Measurements from ENCODE around the gene INSR. TPM values are rescaled to one million over a fixed set of nuclear protein-coding genes. Genes with fewer than 3 reads are reported as not detected.
"Not testable (repeated sequence)": the region's sequence is repeated elsewhere in the genome, so short reads cannot be mapped to it uniquely, and the experiment has no call there.

Gene INSR
- total and polyA plus RNA-seq, 10 of the 15 experiments (the other 5 are each of a cell fraction or from before 2014, with no cell fraction given) = 4.2 to 34.9 (median 13.6) TPM

DNA sequence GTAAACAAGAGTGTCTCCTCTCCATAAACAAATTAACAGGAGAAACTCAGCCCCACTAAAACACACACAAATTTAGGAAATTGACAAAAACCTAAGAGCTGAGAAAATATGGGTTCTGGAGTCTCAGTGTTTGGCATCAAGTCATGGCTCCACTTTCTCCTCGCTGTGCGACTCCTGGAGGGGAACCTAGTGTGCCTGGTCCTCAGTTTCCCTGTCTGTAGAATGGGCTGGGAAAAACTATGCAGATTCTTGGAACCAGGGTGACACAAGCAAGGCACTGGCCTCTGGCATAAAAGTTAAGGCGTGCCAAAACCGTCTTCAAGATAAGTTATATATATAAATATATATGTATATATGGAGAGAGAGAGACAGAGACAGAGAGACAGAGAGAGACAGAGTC lies 83.9 kb downstream of the INSR start (continued):
- TF ChIP-seq, protein P1, sequence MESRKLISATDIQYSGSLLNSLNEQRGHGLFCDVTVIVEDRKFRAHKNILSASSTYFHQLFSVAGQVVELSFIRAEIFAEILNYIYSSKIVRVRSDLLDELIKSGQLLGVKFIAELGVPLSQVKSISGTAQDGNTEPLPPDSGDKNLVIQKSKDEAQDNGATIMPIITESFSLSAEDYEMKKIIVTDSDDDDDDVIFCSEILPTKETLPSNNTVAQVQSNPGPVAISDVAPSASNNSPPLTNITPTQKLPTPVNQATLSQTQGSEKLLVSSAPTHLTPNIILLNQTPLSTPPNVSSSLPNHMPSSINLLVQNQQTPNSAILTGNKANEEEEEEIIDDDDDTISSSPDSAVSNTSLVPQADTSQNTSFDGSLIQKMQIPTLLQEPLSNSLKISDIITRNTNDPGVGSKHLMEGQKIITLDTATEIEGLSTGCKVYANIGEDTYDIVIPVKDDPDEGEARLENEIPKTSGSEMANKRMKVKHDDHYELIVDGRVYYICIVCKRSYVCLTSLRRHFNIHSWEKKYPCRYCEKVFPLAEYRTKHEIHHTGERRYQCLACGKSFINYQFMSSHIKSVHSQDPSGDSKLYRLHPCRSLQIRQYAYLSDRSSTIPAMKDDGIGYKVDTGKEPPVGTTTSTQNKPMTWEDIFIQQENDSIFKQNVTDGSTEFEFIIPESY (IDR thresholded peaks at IDR 0.05) = no peak
- TF ChIP-seq STAT1 (conservative IDR thresholded peaks at IDR 0.05) = no peak
- TF ChIP-seq CREB1 (IDR thresholded peaks at IDR 0.05; ENCODE audit: low read depth) = no peak

DNA sequence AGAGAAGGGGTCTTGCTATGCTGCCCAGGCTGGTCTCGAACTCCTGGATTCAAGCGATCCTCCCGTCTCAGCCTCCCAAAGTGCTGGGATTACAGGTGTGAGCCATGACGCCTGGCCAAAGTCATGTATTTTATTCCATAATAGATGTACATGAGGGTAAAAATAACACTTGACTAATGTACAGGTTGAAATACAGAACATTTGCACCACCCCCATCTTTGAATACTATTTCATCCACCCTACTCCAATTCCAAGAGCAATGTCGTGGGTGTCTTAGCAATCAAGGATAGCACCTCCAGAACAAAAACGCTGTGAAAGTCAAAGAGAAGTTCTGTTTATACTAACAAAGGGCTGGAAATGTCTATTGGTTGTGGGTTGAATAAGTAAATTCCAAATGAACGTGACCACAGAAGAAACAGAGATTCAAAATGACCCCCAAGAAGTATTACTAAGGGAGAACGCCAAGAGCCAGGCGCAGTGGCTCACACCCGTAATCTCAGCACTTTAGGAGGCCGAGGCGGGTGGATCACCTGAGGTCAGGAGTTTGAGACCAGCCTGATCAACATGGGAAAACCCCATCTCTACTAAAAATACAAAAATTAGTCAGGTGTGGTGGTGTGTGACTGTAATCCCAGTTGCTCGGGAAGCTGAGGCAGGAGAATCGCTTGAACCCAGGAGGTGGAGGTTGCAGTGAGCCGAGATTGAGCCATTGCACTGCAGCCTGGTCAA lies 84.5 kb downstream of the INSR start:
- Histone ChIP-seq H3K79me2 (ENCODE audit: control insufficient read depth, insufficient read depth, low read length) (peaks cover 52% of the 10 kb centered on the region), H3K4me2 (ENCODE audit: control insufficient read depth, insufficient read depth) (peak overlapping the region; percentile 13; the same call in 1 of the 2 replicates), H3K27ac (ENCODE audit: control insufficient read depth, insufficient read depth) (peak overlapping the region; percentile 65; the same call in 1 of the 2 replicates), H3K4me1 (ENCODE audit: control insufficient read depth, insufficient read depth, low read length) (peaks cover 42% of the 10 kb centered on the region)
- ATAC-seq = peak; percentile 16
- POLR2A ChIA-PET = interaction anchor here (0.6 to 1.7 kb wide), 6 partner anchors 9 to 198 kb away, joined by 3 to 12 read pairs (median 6); no protein-coding TSS in a partner anchor
- BruUV-seq (replicated peaks); FAIRE-seq; DNase-seq (ENCODE audit: low read depth, low spot score); in situ Hi-C loops (cut with MboI); H3K36me3 ChIP-seq (ENCODE audit: control insufficient read depth in 2 of 2, insufficient read depth in 2 of 2, low read length in 1 of 2); H3K9me3 ChIP-seq (replicated peaks; ENCODE audit: control insufficient read depth, insufficient read depth, low read length); H3K4me3 ChIP-seq; H3K27me3 ChIP-seq (replicated peaks in 1 of 2; ENCODE audit: control insufficient read depth in 2 of 2, insufficient read depth in 2 of 2, low read length in 1 of 2); H3K9ac ChIP-seq (ENCODE audit: control insufficient read depth, insufficient read depth, low read length); H2AFZ ChIP-seq (ENCODE audit: control insufficient read depth, low read depth, low read length); H4K20me1 ChIP-seq (ENCODE audit: control insufficient read depth, insufficient read depth): not testable (repeated sequence)
- intact Hi-C loops (cut with micrococcal nuclease; ENCODE audit: unreplicated experiment) = loop anchor here (5.0 kb wide), 1 partner anchor 83 kb away; the partner anchor contains the start of gene INSR
- CTCF ChIA-PET = interaction anchor here (0.8 to 1.9 kb wide), 7 partner anchors 9 to 117 kb away, joined by 3 to 6 read pairs (median 4); no protein-coding TSS in a partner anchor
- SMC1A ChIA-PET (ENCODE audit: uncharacterized antibody, unreplicated experiment) = interaction anchor here (0.7 to 2.5 kb wide), 7 partner anchors 9 to 30 kb away, joined by 4 to 10 read pairs (median 5); no protein-coding TSS in a partner anchor
- 35% methylated on average over 15 of the region's 15 CpGs for WGBS (ENCODE audit: insufficient coverage, insufficient replicate concordance, low lambda C conversion rate, missing lambda C conversion rate)
- RAD21 ChIA-PET (ENCODE audit: unreplicated experiment) = interaction anchor here (0.6 to 1.5 kb wide), 9 partner anchors 9 to 82 kb away, joined by 3 to 9 read pairs (median 4); no protein-coding TSS in a partner anchor
- TF ChIP-seq NBN (IDR thresholded peaks at IDR 0.05) (peak; percentile 56), NR2F1 (conservative IDR thresholded peaks at IDR 0.05) (peak; percentile 61), MEF2B (IDR thresholded peaks at IDR 0.05; ENCODE audit: partially characterized antibody, poor library complexity, severe bottlenecking) (peak; percentile 8), EP300 (IDR thresholded peaks at IDR 0.05; ENCODE audit: borderline replicate concordance in 1 of 2, control insufficient read depth in 1 of 2, low read depth in 2 of 2, low read length in 2 of 2) (0 out of 4 replicates have a peak, but pooled peaks of 1 of the 2 experiments have one; percentile 20), EED (IDR thresholded peaks at IDR 0.05; ENCODE audit: low read depth) (peak; percentile 30; the same call in 1 of the 2 replicates), IKZF2 (IDR thresholded peaks at IDR 0.05) (peak; percentile 56 to 67; a peak in 2 of 4 replicates), PAX5 (IDR thresholded peaks at IDR 0.05; ENCODE audit: borderline replicate concordance, low read depth, low read length) (peak; percentile 29; the same call in 1 of the 2 replicates), HDGF (IDR thresholded peaks at IDR 0.05) (0 out of 2 replicates have a peak, but pooled peaks have one; percentile 23), BHLHE40 (IDR thresholded peaks at IDR 0.05; ENCODE audit: borderline replicate concordance in 1 of 2, low read depth in 2 of 2, low read length in 1 of 2) (peak; percentile 28 to 79; a peak in 2 of 4 replicates), RELA (IDR thresholded peaks at IDR 0.05; ENCODE audit: borderline replicate concordance, partially characterized antibody) (peak; percentile 69), RUNX3 (IDR thresholded peaks at IDR 0.05; ENCODE audit: low read length) (peak; percentile 43; the same call in 1 of the 2 replicates), IKZF1 (conservative IDR thresholded peaks at IDR 0.05) (peak; percentile 68; the same call in 1 of the 2 replicates), ETV6 (conservative IDR thresholded peaks at IDR 0.05 in 1 of 2, IDR thresholded peaks at IDR 0.05 in 1 of 2; ENCODE audit: borderline replicate concordance in 1 of 2, low read depth in 1 of 2) (peak in 1 of 2 experiments; percentile 24; a peak in 1 of 4 replicates)
- TF ChIP-seq, protein P2, sequence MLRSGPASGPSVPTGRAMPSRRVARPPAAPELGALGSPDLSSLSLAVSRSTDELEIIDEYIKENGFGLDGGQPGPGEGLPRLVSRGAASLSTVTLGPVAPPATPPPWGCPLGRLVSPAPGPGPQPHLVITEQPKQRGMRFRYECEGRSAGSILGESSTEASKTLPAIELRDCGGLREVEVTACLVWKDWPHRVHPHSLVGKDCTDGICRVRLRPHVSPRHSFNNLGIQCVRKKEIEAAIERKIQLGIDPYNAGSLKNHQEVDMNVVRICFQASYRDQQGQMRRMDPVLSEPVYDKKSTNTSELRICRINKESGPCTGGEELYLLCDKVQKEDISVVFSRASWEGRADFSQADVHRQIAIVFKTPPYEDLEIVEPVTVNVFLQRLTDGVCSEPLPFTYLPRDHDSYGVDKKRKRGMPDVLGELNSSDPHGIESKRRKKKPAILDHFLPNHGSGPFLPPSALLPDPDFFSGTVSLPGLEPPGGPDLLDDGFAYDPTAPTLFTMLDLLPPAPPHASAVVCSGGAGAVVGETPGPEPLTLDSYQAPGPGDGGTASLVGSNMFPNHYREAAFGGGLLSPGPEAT (IDR thresholded peaks at IDR 0.05; ENCODE audit: low read depth) = peak; percentile 78; the same call in 1 of the 2 replicates

All from GM12878 (cell line).